ENCODE data around the gene CMTM8.
"Not testable (repeated sequence)": the region's sequence is repeated elsewhere in the genome, so short reads cannot be mapped to it uniquely, and the experiment has no call there.

The CMTM8 gene

GRCh38 chr3:32238453-32239306 lies at the start of gene CMTM8:
Gene CMTM8 (plus strand): TSS chr3:32238680. CDS start chr3:32238973, 293 bp downstream.
- DNase-seq (ENCODE audit: low spot score), result peak; percentile 67

GRCh38 chr3:32189693-32190092 lies 48.8 kb upstream of the CMTM8 start:
- no peak for DNase-seq (ENCODE audit: low spot score)

- not testable (repeated sequence) for DNase-seq (ENCODE audit: low spot score)
Measured at GRCh38 chr3:32190556-32190955, 47.9 kb upstream of the CMTM8 start.

GRCh38 chr3:32193101-32193500 lies 45.4 kb upstream of the CMTM8 start:
- DNase-seq (ENCODE audit: low spot score), result no peak

- no peak for DNase-seq (ENCODE audit: low spot score)
Measured at GRCh38 chr3:32194653-32195052, 43.8 kb upstream of the CMTM8 start.

GRCh38 chr3:32195995-32196540 lies 42.4 kb upstream of the CMTM8 start:
- DNase-seq (ENCODE audit: low spot score), result no peak

- no peak for DNase-seq (ENCODE audit: low spot score)
Measured at GRCh38 chr3:32197991-32198390, 40.5 kb upstream of the CMTM8 start.

GRCh38 chr3:32198714-32199113 lies 39.8 kb upstream of the CMTM8 start:
- no peak for DNase-seq (ENCODE audit: low spot score)

- no peak for DNase-seq (ENCODE audit: low spot score)
Measured at GRCh38 chr3:32200490-32200889, 38.0 kb upstream of the CMTM8 start.

GRCh38 chr3:32200992-32201758 lies 37.3 kb upstream of the CMTM8 start:
- DNase-seq (ENCODE audit: low spot score), result no peak

GRCh38 chr3:32202496-32202895 lies 36.0 kb upstream of the CMTM8 start:
- no peak for DNase-seq (ENCODE audit: low spot score)

- peak; percentile 10 for DNase-seq (ENCODE audit: low spot score)
Measured at GRCh38 chr3:32203854-32204253, 34.6 kb upstream of the CMTM8 start.

GRCh38 chr3:32208447-32208846 lies 30.0 kb upstream of the CMTM8 start:
- DNase-seq (ENCODE audit: low spot score), result no peak

- DNase-seq (ENCODE audit: low spot score), result no peak
Measured at GRCh38 chr3:32215185-32215584, 23.3 kb upstream of the CMTM8 start.

- DNase-seq (ENCODE audit: low spot score), result no peak
Measured at GRCh38 chr3:32216172-32216783, 22.2 kb upstream of the CMTM8 start.

GRCh38 chr3:32217339-32217738 lies 21.1 kb upstream of the CMTM8 start:
- DNase-seq (ENCODE audit: low spot score), result no peak

- no peak for DNase-seq (ENCODE audit: low spot score)
Measured at GRCh38 chr3:32219537-32219936, 18.9 kb upstream of the CMTM8 start.

- DNase-seq (ENCODE audit: low spot score), result no peak
Measured at GRCh38 chr3:32220006-32220405, 18.5 kb upstream of the CMTM8 start.

GRCh38 chr3:32222950-32223349 lies 15.5 kb upstream of the CMTM8 start:
- DNase-seq (ENCODE audit: low spot score), result no peak

GRCh38 chr3:32224016-32224516 lies 14.4 kb upstream of the CMTM8 start:
- no peak for DNase-seq (ENCODE audit: low spot score)

GRCh38 chr3:32226875-32227500 lies 11.5 kb upstream of the CMTM8 start:
- DNase-seq (ENCODE audit: low spot score), result peak; percentile 9

GRCh38 chr3:32228743-32229142 lies 9.7 kb upstream of the CMTM8 start:
- not testable (repeated sequence) for DNase-seq (ENCODE audit: low spot score)
